Measurements from ENCODE around the gene RHBDF2.

RHBDF2 gene

DNA sequence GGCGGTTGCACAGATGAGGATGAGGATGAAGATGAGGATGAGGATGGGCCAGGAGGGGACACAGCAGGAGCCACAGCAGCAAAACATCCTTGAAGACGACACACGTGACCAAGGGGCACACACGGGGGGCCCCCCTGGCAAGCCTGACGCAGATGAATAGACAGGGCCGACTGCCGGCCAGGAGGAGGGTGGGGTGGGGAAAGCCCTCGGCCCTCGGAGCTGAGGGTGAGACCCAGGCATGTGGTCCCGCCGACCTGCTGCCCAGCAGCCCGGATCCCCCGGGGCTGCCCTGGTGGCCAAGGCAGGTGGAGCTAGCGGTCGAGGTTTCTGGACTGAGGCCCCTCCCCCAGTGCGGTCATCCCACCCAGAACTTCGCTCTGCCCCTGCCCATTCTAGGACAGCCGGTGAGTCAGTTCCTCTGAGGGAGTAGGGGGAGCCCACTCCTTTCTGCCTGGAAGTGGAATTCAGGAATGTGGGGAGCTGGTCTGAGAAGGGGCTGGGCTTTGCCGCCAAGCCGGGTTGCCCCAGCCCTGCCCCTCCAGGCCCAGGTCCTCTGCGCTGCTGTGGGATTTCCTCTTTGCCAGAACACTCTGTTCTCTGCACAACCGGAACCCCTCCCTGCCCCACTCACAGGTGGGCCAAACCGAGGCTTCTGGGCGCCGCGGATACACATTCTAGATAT lies 26.3 kb upstream of the RHBDF2 start:
- TF ChIP-seq TAF1 (IDR thresholded peaks at IDR 0.05; ENCODE audit: borderline replicate concordance, insufficient read depth, low read length) (no peak), SIN3A (IDR thresholded peaks at IDR 0.05; ENCODE audit: borderline replicate concordance, insufficient read depth, low read length) (no peak), FOXP2 (optimal IDR thresholded peaks at IDR 0.05; ENCODE audit: borderline replicate concordance, extremely low read depth, extremely low read length, insufficient read depth) (peak; percentile 55)
- TF ChIP-seq, protein P1, sequence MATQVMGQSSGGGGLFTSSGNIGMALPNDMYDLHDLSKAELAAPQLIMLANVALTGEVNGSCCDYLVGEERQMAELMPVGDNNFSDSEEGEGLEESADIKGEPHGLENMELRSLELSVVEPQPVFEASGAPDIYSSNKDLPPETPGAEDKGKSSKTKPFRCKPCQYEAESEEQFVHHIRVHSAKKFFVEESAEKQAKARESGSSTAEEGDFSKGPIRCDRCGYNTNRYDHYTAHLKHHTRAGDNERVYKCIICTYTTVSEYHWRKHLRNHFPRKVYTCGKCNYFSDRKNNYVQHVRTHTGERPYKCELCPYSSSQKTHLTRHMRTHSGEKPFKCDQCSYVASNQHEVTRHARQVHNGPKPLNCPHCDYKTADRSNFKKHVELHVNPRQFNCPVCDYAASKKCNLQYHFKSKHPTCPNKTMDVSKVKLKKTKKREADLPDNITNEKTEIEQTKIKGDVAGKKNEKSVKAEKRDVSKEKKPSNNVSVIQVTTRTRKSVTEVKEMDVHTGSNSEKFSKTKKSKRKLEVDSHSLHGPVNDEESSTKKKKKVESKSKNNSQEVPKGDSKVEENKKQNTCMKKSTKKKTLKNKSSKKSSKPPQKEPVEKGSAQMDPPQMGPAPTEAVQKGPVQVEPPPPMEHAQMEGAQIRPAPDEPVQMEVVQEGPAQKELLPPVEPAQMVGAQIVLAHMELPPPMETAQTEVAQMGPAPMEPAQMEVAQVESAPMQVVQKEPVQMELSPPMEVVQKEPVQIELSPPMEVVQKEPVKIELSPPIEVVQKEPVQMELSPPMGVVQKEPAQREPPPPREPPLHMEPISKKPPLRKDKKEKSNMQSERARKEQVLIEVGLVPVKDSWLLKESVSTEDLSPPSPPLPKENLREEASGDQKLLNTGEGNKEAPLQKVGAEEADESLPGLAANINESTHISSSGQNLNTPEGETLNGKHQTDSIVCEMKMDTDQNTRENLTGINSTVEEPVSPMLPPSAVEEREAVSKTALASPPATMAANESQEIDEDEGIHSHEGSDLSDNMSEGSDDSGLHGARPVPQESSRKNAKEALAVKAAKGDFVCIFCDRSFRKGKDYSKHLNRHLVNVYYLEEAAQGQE (IDR thresholded peaks at IDR 0.05; ENCODE audit: insufficient read depth in 1 of 2, low read depth in 2 of 2, low read length in 2 of 2) = no peak

DNA sequence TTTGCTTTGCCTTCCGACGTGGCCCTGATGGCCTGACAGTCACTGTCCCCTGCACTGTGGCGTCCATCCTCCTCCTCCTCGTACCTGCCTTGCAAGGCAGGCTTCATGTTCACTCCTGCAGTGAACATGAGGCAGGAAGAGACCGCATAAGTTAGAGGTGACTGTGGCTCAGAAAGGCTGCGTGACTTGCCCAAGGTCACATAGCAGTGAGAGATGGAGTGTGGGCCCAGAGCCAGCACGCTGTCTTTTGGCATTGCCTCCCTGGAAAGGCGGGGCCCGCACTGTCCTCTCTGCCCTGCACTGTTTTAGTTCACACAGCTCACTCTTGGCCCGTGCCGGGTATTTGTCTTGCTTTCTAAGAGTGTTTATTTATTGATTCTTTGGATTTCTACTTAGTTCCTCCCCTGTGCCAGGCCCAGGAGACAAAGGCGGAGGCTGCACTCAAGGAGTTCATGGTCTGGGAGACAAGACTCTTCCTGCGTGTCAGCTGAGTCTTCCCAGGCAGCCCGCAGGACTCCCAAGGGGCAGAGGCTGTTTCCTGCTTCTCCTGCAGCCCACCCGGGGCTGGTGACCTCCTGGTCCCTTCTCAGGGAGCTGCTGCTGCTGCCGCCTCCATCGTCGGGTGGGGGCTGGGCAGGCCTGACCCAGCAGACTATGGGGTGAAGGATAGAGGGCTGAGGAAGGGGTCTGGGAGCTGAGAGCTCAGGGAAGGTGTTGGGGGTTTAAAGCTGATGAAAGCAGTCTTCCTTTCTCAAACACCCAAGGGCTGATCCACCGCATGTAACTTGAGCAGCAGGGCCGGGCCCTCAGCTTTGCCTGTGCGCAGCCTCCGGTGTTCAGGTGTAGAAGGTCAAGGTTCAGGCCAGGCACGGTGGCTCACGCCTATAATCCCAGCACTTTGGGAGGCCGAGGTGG lies 23.6 kb upstream of the RHBDF2 start:
- TF ChIP-seq, protein P1 (IDR thresholded peaks at IDR 0.05; ENCODE audit: insufficient read depth in 1 of 2, low read depth in 2 of 2, low read length in 2 of 2) = no peak
- no peak for TF ChIP-seq SIN3A (IDR thresholded peaks at IDR 0.05; ENCODE audit: borderline replicate concordance, insufficient read depth, low read length)

DNA sequence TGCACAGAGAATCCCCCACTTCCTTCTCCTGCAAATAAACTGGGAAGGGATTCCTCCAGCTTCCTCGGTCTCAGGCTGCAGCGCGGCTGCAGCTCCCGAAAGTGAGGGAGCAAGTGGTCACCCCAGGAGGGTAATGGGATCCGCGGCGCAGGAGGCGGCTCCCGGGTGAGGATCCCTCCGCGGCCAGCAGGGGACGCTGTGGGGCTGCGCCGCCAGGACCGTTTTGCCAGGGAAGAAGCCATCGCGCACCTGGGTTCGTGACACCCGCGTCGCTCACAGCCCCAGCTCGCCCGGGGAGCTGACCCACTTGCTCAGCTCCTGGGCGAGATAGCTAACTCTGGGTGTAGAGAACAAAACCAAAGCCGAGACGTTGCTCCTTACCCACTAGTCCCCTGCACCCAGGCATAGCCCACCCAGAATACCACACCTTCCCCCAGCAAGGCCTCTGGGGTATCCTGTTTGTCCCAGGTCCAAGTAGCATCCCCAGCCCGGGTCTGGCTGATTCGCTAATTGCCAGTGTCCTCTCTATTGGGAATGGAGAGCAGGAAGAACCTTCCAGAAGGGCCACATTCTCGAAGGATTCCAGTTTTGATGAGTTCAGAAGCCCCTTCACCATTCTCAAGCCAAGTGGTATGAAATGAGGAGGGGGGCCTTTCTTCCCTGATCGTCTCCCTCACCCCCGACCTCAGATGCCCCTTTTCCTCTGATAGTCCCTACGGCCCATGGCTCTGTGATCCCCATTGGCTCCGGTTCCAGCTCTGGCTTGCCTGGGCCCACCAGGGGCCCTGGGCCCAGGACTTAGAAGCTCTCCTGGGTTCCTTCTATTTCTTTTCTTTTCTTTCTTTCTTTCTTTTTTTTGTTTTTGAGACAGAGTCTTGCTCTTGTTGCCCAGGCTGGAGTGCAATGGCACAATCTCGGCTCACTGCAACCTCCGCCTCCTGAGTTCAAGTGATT lies 22.1 kb upstream of the RHBDF2 start:
- peak; percentile 86 for TF ChIP-seq FOXP2 (optimal IDR thresholded peaks at IDR 0.05; ENCODE audit: borderline replicate concordance, extremely low read depth, extremely low read length, insufficient read depth)
- TF ChIP-seq TAF1 (IDR thresholded peaks at IDR 0.05; ENCODE audit: borderline replicate concordance, insufficient read depth, low read length) = no peak

DNA sequence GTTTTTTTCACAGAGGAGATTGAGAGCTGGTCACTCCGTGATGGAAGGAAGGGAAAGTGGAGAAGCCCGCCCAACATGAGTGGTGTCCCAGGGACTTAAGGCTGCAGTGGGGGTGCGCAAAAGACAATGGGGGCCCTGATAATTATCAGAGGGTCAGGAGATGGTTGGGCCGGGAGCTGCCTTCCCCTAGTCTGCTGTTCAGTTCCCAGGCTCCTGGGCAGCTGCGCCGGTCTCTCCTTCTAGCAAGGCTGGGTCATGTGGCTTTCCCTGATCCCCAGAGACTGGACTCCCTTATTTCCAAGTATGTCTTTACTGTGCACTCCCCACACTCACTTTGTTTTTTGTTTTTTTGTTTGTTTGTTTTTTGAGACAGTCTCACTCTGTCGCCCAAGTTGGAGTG lies 20.0 kb upstream of the RHBDF2 start:
- TF ChIP-seq FOXP2 (optimal IDR thresholded peaks at IDR 0.05; ENCODE audit: borderline replicate concordance, extremely low read depth, extremely low read length, insufficient read depth) (no peak), TAF1 (IDR thresholded peaks at IDR 0.05; ENCODE audit: borderline replicate concordance, insufficient read depth, low read length) (no peak), POLR2AphosphoS5 (IDR thresholded peaks at IDR 0.05; ENCODE audit: low read depth, low read length) (no peak), SIN3A (IDR thresholded peaks at IDR 0.05; ENCODE audit: borderline replicate concordance, insufficient read depth, low read length) (no peak)
- TF ChIP-seq, protein P1 (IDR thresholded peaks at IDR 0.05; ENCODE audit: insufficient read depth in 1 of 2, low read depth in 2 of 2, low read length in 2 of 2) = no peak
